GM23338 (cell line): ENCODE data around the gene LCLAT1.

Experiments used
- EZH2 ChIP-seq: fragments of 200-600 bp; sonication (generic); IDR thresholded peaks from one replicate; pipeline ENCODE4 v1.8.0; 2017; ENCODE audit warnings: antibody characterized with exemption, mild to moderate bottlenecking, low read depth; ENCODE audit not compliant: unreplicated experiment
- JUNB ChIP-seq: IDR thresholded peaks from one replicate; pipeline ENCODE4 v1.6.1; 2016; ENCODE audit warnings: antibody characterized with exemption; ENCODE audit not compliant: unreplicated experiment
- POLR2AphosphoS5 ChIP-seq: IDR thresholded peaks from 2 replicates; pipeline ENCODE4 v1.6.1; 2016; ENCODE audit warnings: antibody characterized with exemption, low read depth
- TF ChIP-seq, protein P1 (sequence below), 2 experiments: fragments of 200-600 bp in 1 of 2; sonication (generic) in 1 of 2; conservative IDR thresholded peaks; 2 replicates each; pipeline versions ENCODE4 v1.5.1 to v1.6.1; 2016 to 2017; ENCODE audit warnings: antibody characterized with exemption in 2 of 2, low read depth in 2 of 2, mild to moderate bottlenecking in 2 of 2, moderate library complexity in 1 of 2

GRCh38 chr2:30591186-30591585 is 144.1 kb downstream of the LCLAT1 start:
- no peak for TF ChIP-seq EZH2
- no peak for TF ChIP-seq POLR2AphosphoS5
- TF ChIP-seq JUNB: no peak
- TF ChIP-seq, protein P1, sequence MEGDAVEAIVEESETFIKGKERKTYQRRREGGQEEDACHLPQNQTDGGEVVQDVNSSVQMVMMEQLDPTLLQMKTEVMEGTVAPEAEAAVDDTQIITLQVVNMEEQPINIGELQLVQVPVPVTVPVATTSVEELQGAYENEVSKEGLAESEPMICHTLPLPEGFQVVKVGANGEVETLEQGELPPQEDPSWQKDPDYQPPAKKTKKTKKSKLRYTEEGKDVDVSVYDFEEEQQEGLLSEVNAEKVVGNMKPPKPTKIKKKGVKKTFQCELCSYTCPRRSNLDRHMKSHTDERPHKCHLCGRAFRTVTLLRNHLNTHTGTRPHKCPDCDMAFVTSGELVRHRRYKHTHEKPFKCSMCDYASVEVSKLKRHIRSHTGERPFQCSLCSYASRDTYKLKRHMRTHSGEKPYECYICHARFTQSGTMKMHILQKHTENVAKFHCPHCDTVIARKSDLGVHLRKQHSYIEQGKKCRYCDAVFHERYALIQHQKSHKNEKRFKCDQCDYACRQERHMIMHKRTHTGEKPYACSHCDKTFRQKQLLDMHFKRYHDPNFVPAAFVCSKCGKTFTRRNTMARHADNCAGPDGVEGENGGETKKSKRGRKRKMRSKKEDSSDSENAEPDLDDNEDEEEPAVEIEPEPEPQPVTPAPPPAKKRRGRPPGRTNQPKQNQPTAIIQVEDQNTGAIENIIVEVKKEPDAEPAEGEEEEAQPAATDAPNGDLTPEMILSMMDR (conservative IDR thresholded peaks at IDR 0.05; ENCODE audit: low read depth in 2 of 2): no peak
